GM21737 (cell line): Measurements from ENCODE around the gene ABL2.

Experiments used
- ATAC-seq: cut with Tn5 transposase; IDR thresholded peaks from one replicate; pipeline ENCODE4 v1.9.1; 2021; ENCODE audit warnings: mild to moderate bottlenecking, moderate library complexity; ENCODE audit not compliant: unreplicated experiment

The ABL2 gene

DNA sequence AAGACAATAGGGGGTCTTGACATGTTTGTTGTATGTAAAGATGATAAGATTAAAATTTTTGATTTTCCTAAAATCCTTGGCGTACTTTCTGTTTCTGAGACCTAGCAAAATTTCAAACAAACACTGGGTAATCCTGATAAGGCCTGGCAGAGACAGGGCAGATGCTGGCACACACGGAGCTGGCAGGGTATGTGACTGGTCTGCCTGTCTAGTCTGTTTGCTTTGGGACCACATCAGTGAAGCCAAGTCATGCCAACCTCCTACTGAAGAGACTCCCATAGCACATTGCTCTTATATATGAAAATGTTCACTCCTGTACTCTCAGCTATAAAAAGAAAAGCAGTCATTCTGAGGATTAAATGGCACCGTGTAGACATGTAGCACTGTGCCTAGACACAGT, 133.6 kb downstream of the ABL2 start:
- no peak for ATAC-seq

DNA sequence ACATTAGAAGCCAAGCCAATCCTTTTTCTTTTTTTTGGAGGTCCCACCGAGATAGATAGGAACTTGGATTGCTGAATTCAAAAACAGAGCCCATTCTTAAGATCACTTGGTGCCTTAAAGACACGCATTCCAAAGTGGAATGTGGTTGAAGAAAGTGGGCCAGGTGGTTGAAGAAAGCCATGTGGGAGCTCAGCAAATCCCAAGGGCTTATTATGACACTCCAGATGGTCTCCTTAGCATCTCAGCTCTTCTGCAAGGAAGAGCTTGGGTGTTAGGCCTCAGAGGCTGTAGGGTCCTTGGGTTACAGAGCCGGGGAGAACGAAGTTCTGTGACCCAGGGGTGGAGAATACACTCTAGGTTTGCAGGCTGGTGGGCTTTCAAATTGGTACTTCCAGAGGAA, 134.1 kb downstream of the ABL2 start:
- ATAC-seq = no peak

DNA sequence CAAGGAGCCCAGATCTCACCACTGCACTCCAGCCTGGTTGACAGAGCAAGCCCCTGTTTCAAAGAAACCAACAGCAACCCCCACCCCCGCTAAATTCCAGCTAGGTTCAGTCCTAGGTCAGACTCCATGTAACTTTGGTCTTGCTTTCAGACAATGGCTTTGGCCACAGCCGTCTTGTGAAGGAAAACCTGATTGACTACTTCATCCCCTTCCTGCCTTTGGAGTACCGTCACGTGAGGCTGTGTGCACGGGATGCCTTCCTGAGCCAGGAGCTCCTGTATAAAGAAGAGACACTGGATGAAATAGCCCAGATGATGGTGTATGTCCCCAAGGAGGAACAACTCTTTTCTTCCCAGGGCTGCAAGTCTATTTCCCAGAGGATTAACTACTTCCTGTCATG, 134.7 kb downstream of the ABL2 start:
- no peak for ATAC-seq

DNA sequence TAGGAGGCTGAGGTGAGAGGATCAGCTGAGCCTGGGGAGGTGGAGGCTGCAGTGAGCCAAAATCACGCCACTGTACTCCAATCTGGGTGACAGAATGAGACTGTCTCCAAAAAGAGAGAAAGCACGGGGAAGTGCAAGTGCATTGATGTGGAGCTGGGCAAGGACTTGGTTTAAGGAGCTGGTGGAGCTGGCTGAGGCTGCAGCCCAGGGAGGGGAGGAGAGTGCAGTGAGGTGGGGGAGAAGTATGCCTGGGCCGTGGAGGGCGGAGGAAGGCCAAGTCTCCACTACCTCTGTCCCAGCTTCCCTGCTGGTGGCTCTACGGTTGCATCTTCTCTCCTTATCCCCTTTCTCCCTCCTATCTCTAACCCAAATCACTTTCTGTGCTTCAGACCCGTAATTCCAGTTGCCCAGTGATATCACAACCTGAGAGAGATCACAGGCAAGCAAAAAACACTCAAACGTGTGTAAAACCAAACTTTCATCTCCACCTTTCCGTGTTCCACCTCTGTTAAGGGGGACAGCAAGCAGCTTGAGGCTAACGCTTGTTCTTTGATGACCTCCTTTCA, 136.5 kb downstream of the ABL2 start:
- no peak for ATAC-seq

DNA sequence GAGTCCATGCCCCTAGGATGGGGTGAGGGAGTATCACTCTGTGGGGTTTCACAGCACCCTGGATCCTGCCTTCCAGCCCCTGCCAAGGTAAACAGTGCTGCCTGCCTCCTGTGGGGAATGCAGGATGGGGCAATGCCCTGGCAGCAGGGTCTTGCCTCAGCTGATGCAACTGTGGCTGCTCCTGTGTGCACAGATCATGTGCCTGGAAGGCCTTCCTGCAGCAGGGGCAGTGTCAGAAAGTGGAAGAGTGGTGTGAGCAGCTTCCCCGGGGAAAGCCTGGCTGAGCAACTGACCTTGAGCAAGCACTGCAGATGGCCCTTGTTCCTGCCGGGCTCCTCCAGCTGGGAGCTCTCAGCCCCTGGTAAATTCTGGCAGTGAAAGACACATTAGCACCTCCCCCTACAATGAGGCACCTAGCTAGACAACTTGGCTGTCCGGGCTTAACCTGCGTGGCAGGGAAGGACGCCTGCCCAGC, 137.7 kb downstream of the ABL2 start:
- ATAC-seq = no peak

DNA sequence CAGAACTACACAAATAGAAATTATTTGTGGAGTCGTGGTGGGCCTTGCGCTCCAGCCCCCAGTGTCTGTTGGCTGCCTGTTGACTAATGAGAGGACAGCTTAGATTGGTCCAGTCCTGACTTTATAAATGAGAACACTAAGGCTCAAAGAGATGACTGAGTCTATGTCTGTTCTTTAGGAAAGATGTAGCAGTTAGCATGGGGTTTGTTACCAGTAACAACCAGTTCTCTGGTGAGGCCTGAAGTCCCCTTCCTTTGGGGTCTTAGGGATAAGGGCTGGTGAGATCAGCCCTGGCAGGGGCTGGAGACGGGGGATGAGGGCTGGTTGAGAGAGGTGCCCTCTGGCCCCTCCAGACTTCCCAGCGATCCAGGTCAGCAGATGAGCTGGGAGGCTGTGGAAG, 138.6 kb downstream of the ABL2 start:
- no peak for ATAC-seq

DNA sequence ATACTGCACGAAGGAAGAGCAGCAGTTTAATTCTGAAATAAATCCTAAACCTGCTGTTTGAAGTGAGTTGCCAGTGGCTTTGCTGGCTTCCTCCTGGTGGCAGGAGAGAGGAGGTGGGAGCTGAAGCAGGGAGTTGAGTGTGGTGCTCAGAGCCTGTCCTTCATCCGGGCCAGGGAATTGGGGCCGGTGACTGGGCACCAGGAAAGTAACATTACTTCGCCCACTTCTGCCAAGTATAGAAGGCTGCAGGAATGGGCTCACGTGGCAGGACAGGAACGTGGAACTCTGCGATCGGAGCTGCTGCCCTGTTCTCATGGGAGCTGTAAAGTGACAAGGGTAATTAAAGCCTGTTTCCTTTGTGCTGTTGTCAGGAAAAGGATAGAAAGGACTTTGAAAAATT, 139.0 kb downstream of the ABL2 start:
- ATAC-seq = no peak

DNA sequence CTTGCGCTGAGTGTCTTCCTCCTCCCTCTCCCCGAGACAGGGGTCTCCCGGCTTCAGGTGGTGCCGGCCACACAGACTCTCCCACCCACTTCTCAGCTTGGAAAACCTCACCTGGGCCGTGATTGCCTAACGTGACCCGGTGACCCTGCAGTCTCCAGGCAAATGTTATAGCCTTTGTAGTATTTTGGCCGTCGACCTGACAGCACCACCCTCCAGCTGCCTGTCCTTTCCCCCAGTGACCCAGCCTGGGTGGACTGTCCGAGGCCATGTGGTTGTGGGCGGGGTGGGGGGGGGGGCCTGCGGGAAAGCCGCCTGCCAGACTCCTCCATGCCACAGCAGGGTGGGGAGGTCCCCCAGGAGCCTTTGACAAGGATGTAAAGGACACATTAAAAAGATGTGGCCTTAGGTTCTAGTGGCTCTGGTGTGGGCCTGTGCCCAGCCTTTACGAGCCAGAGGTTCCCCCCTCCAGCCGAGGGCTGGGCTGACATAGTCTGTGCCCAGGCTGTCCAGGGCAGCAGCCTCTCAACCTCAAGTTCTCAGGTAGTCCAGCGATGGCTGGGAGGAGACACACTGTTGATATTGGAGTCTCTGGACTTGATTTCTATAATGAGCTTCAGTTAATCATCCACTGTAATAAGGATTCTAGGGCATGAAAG, 139.5 kb downstream of the ABL2 start:
- no peak for ATAC-seq

DNA sequence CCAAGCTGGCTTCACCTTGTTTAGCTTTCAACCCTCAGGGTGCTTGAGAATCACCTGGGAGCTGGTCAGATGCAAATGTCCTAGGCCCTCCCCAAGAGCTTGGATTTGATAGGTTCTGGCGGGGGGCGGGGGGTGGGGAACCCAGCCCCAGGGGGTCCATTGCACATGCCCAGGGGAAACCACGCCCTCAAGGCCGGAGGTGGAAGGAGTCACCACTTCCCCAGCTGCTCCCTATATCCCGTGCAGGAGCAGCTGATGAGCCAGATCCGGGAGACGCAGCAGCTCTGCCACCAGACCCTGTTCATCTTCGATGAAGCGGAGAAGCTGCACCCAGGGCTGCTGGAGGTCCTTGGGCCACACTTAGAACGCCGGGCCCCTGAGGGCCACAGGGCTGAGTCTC, 141.8 kb downstream of the ABL2 start:
- ATAC-seq = no peak

DNA sequence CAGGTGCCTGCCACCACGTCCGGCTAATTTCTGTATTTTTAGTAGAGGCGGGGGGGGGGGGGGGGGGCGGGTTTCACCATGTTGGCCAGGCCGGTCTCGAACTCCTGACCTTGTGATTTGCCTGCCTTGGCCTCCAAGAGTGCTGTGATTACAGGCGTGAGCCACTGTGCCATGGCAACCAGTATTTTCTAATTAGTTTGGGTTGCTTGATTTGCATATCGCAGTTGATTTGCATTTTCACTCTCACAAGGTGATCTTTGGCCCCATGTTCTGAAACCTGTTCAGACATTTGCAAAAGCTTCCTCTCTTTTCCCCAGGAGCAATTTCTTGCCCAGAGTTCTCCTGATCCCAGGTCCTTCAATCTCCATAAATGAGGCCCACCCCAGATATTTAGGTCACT, 145.9 kb downstream of the ABL2 start:
- no peak for ATAC-seq

DNA sequence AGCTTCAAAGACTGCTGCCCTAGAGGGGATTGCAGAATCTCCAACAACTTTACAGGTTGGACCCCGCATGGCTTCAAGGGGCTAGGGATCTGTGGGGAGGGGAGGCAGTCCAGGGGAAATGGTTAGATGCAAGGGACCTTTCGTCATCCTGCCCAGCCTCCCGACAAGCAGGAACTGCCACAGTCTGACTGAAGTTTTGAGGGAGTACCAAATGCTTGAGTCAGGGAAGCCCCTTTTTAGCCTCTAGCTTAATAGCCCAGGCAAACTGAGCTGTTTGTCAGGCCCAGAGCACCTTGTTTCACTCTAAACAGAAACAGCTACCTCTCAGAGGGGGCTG, 146.5 kb downstream of the ABL2 start:
- no peak for ATAC-seq

DNA sequence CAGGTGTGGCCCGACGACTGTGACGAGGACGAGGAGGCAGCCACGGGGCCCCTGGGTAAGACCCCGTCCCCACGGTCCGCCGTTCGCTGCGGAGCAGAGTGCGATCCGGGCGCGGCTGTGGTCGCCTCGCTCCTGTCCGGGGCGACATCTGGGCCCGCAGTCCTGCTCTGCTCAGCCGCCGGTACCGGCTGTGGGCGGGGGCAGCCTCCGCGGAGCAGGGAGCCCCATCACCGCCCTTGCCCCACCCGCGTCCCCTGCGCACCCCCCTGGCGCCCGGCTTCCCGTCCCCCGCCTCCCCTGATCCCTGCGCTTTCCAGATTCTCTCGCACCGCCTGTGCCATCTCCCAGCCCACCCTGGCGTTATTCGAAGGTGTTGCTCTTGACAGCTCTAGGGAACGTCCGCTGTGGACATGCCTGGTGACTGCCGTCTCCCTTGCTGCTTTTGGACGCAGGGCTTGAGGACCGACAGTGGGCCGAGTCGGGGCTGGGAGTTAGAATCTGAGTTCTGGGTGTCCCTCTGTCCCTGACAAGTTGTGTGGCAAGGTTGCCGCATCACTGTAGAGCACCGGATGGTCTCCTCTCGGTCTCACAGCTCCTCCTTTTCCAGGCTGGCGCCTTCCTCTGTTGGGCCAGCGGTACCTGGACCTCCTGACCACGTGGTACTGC, 147.0 kb downstream of the ABL2 start:
- ATAC-seq = peak; percentile 22

DNA sequence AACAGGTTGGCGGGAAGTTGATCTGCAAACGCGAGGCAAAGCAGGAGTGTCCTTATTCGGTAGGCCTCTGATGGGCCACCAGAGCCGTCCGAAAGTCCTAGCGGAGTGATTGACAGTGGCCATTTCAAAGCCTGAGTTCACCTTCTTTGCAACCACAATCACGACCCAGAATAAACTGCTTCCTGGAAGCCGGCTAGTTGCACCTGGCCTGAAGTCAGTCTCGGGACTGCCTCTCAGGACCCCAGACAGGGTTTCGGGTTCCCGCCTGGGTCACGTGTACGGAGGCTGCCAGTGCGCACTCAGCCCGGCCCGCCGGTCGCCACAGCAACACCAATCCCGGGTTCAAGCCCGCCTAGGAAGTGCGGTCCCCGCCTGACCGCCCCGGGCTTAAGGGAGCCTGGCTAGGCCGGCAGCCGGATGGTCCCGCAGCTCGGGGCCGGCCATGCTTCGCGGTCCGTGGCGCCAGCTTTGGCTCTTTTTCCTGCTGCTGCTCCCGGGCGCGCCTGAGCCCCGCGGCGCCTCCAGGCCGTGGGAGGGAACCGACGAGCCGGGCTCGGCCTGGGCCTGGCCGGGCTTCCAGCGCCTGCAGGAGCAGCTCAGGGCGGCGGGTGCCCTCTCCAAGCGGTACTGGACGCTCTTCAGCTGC, 147.7 kb downstream of the ABL2 start, which contains the start of gene TOR3A:
Gene TOR3A, plus strand, starts transcription at position 384 of the 646 bp plus-strand sequence. Its CDS starts 59 bp downstream, at position 443.
- ATAC-seq = peak; percentile 87

DNA sequence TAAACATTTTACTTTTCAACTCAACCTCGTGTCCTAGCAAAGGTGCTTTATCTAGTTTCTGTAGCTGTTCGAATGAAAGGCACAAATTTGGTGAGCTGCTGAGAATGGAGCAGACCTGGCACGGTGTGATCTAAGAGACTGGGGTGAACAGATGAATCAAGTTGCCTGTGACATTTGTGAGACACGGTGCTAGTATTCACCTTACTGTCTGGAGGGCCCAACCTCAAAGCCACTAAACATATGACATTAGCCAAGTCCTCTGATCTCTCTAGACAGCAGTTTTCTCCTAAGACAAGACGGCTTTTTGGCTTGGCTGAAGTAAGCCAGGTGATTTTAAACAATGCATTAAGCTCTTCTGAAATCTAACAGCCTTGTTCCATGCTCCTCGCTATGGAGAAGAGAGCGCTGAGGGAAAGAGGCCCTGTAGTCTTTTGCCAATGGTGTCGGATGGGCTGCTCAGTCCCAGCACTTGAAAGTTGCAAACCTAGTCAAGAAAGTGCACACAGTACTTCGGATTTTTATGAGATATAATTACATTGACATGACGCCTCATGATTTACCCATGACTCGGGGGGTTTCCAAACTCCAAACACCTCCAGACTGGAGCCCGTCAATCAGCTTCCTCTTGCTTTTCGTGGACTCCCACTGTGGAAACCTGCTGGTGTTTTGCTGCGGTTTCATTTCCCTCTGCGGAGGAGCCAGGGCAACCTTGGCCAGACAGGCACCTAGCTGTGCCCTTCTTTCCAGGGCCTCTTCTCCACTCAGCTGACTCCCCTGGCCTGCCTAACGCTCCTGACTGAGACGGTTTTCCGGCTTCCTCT, 148.4 kb downstream of the ABL2 start:
- peak; percentile 36 for ATAC-seq

DNA sequence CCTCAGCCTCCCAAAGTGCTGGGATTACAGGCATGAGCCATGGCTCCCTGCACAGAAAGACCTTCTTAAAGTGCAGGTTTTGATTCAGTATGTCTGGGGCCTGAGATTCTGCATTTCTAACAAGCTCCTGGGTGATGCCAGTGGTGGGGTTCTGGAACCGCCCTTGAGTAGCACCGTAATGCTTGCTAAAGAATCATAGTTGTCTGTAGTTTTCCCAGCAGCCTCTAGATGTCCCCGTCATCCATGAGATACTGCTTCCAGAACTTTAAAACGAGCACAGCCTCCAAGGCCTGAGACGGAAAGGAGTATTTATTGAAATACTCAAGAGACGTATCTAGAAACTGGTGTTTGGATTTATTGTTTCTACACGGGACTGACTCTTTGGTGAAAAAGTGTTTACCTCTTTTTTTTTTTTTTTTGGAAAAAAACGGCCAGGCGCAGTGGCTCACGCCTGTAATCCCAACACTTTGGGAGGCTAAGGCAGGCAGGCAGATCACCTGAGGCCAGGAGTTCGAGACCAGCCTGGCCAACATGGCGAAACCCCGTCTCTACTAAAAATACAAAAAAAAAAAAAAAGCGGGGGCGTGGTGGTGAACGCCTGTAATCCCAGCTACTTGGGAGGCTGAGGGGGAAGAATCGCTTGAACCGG, 150.2 kb downstream of the ABL2 start:
- no peak for ATAC-seq

DNA sequence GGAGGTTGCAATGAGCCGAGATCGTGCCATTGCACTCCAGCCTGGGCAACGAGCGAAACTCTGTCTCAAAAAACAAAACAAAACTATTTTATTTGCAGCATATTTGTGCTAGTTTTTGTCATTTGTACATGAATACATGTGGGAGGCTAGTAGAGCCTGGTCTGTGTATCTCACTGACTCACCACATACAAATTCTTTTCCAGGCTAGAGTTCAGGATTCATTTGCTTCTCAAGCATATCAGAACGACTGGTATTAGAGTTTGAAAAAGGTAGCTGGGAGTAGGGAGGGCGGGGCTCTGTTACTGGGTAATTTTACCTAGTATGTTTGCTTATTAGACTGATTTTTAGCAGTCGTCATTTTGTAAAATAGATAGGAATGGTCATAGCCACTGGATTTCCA, 152.1 kb downstream of the ABL2 start:
- no peak for ATAC-seq

DNA sequence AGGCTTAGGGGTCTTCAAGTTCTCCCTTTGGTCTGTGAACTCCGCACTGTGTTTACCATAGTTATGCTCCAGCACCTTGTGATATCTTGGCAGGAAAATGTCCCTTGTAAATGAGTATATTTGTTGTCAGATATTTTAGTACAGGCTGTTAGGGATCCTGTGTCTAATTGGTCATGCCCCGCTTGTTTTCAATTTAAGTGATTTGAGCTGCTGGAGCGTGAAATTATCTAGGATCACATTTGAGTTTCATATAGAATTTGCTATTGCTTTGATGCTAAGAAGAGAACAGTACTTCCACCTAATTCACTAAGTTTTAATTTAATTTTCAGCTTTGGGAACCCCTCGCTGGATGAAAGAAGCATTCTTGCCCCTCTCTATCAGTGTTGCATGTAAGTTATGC, 163.0 kb downstream of the ABL2 start:
- no peak for ATAC-seq

DNA sequence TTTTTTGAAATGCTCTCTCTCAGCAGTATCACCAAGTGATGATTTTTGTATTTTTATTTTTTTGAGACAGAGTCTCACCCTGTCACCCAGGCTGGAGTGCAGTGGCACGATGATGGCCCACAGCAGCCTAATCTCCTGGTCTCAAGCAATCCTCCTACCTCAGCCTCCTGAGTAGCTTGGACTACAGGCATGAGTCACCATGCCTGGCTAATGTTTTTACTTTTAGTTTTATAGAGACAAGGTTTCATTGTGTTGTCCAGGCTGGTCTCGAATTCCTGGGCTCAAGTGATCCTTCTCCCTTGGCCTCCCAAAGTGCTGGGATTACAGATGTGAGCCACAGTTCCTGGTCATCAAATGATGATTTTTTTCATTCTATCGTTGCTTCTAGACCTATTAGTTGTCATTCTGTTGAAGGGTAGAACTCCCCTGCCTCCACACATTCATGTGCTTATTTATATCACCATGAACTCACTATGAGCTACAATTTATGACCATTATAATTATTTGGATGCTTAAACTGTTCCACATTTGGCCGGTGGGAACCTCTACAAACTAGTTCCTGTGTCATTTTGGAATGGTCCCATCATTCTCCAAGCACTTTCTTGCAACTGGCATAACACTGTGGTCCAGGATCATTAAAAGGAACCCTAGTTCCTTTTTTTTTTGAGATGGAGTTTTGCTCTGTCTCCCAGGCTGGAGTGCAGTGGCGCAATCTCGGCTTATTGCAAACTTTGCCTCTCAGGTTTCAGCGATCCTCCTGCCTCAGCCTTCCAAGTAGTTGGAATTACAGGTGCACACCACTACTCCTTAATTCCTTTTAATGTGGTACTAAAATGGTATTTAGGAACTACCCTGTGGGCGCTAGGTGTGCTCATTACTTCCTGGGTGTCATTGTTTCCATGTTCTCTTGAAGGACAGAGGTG, 167.9 kb downstream of the ABL2 start:
- ATAC-seq = no peak
